Activated gamma-delta T cell treated with Interleukin-2 at 50 U/mL for 16 hours (primary cell): ENCODE results near the gene HID1.
"Not testable (repeated sequence)": the region's sequence is repeated elsewhere in the genome, so short reads cannot be mapped to it uniquely, and the experiment has no call there.

Source experiments
- DNase-seq: peaks from one replicate; pipeline ENCODE4 v3.0.0-alpha.2; 2020

HID1 gene

GRCh38 chr17:74999523-74999922, 27.0 kb upstream of the HID1 start:
- no peak for DNase-seq

GRCh38 chr17:74998783-74999182, 26.2 kb upstream of the HID1 start:
- DNase-seq = no peak

GRCh38 chr17:74995847-74996246, 23.3 kb upstream of the HID1 start:
- no peak for DNase-seq

GRCh38 chr17:74994440-74994839, 21.9 kb upstream of the HID1 start:
- no peak for DNase-seq

- DNase-seq = no peak
Measured at GRCh38 chr17:74992223-74992622, 19.7 kb upstream of the HID1 start.

GRCh38 chr17:74990581-74991105, 18.1 kb upstream of the HID1 start:
- DNase-seq = no peak

- no peak for DNase-seq
Measured at GRCh38 chr17:74987909-74988711, 15.6 kb upstream of the HID1 start.

- peak; percentile 89 for DNase-seq
Measured at GRCh38 chr17:74987418-74987908, 14.9 kb upstream of the HID1 start, which contains the start of gene CDR2L. TSS of gene CDR2L (plus strand) at chr17:74987632. CDS start at chr17:74988044, 412 bp downstream.

- no peak for DNase-seq
Measured at GRCh38 chr17:74986206-74986576, 13.6 kb upstream of the HID1 start.

GRCh38 chr17:74982663-74983313, 10.2 kb upstream of the HID1 start:
- not testable (repeated sequence) for DNase-seq

GRCh38 chr17:74981979-74982662, 9.6 kb upstream of the HID1 start:
- peak; percentile 77 for DNase-seq

- DNase-seq = no peak
Measured at GRCh38 chr17:74981318-74981978, 8.9 kb upstream of the HID1 start.

- DNase-seq = no peak
Measured at GRCh38 chr17:74979408-74980146, 7.0 kb upstream of the HID1 start.

- DNase-seq = no peak
Measured at GRCh38 chr17:74978240-74978639, 5.7 kb upstream of the HID1 start.

GRCh38 chr17:74977802-74978201, 5.2 kb upstream of the HID1 start:
- no peak for DNase-seq

- DNase-seq = no peak
Measured at GRCh38 chr17:74975943-74976342, 3.4 kb upstream of the HID1 start.

- DNase-seq = no peak
Measured at GRCh38 chr17:74972973-74973328, 392 bp upstream of the HID1 start.

- no peak for DNase-seq
Measured at GRCh38 chr17:74971842-74972106, 785 bp downstream of the HID1 start.

GRCh38 chr17:74971069-74971841, 1.3 kb downstream of the HID1 start:
- no peak for DNase-seq

- DNase-seq = no peak
Measured at GRCh38 chr17:74970395-74970794, 2.2 kb downstream of the HID1 start.

GRCh38 chr17:74969501-74969900, 3.1 kb downstream of the HID1 start:
- DNase-seq = not testable (repeated sequence)

- DNase-seq = no peak
Measured at GRCh38 chr17:74968361-74968780, 4.2 kb downstream of the HID1 start.
